GM23248 (cell line): ENCODE measurements around the gene TCF4. TPM values are rescaled to one million over a fixed set of nuclear protein-coding genes. Genes with fewer than 3 reads are reported as not detected.

Experiments
- DNase-seq: peaks from one replicate; pipeline ENCODE4 v3.0.0-alpha.2; 2015
- H2AFZ ChIP-seq: fragments of 200-600 bp; sonication (generic); 2 replicates; pipeline ENCODE4 v1.6.1; 2016; ENCODE audit warnings: antibody characterized with exemption
- H3F3A ChIP-seq: fragments of 200-600 bp; sonication (generic); 2 replicates; pipeline ENCODE4 v1.6.1; 2016; ENCODE audit warnings: mild to moderate bottlenecking, antibody characterized with exemption, mixed run types; ENCODE audit not compliant: insufficient read depth
- H3K27ac ChIP-seq: fragments of 200-600 bp; sonication (generic); 2 replicates; pipeline ENCODE4 v1.5.1; 2016; ENCODE audit warnings: mild to moderate bottlenecking
- H3K27me3 ChIP-seq: fragments of 200-600 bp; sonication (generic); replicated peaks from 2 replicates; pipeline ENCODE4 v1.6.1; 2016; ENCODE audit warnings: mild to moderate bottlenecking; ENCODE audit not compliant: insufficient read depth
- H3K36me3 ChIP-seq: fragments of 200-600 bp; sonication (generic); 2 replicates; pipeline ENCODE4 v1.6.1; 2016; ENCODE audit warnings: low read depth, mild to moderate bottlenecking
- H3K4me1 ChIP-seq: fragments of 200-600 bp; sonication (generic); 2 replicates; pipeline ENCODE4 v1.6.1; 2016; ENCODE audit warnings: mild to moderate bottlenecking; ENCODE audit not compliant: insufficient read depth
- H3K4me2 ChIP-seq: fragments of 200-600 bp; sonication (generic); one replicate; pipeline ENCODE4 v1.6.1; 2016; ENCODE audit warnings: mild to moderate bottlenecking; ENCODE audit not compliant: unreplicated experiment
- H3K4me3 ChIP-seq: fragments of 200-600 bp; sonication (generic); 2 replicates; pipeline ENCODE4 v1.5.1; 2016; ENCODE audit warnings: mild to moderate bottlenecking
- H3K79me2 ChIP-seq: fragments of 200-600 bp; sonication (generic); 2 replicates; pipeline ENCODE4 v1.6.1; 2016; ENCODE audit warnings: mild to moderate bottlenecking; ENCODE audit not compliant: insufficient read depth
- H3K9ac ChIP-seq: fragments of 200-600 bp; sonication (generic); 2 replicates; pipeline ENCODE4 v1.6.1; 2016; ENCODE audit warnings: mild to moderate bottlenecking
- H3K9me2 ChIP-seq: fragments of 200-600 bp; sonication (generic); 2 replicates; pipeline ENCODE4 v1.6.1; 2016; ENCODE audit warnings: mixed run types, mild to moderate bottlenecking, moderate library complexity; ENCODE audit not compliant: insufficient read depth
- H3K9me3 ChIP-seq: fragments of 200-600 bp; sonication (generic); one replicate; pipeline ENCODE4 v1.6.1; 2017; ENCODE audit warnings: low read depth
- H4K20me1 ChIP-seq: fragments of 200-600 bp; sonication (generic); 2 replicates; pipeline ENCODE4 v1.6.0; 2016; ENCODE audit not compliant: insufficient read depth
- EZH2 ChIP-seq: fragments of 200-600 bp; sonication (generic); IDR thresholded peaks from 2 replicates; pipeline ENCODE4 v1.6.1; 2018; ENCODE audit warnings: antibody characterized with exemption, mild to moderate bottlenecking; ENCODE audit not compliant: insufficient read depth, poor library complexity, severe bottlenecking
- EZH2phosphoT487 ChIP-seq: fragments of 200-600 bp; sonication (generic); IDR thresholded peaks from 2 replicates; pipeline ENCODE4 v1.6.1; 2018; ENCODE audit warnings: antibody characterized with exemption, moderate library complexity, mild to moderate bottlenecking, low read depth; ENCODE audit not compliant: insufficient read depth
- WGBS, 2 experiments: methylation state at CpG; one replicate each; pipeline ENCODE4 v1.1.6; 2015 to 2017; ENCODE audit warnings: low lambda C conversion rate in 2 of 2, low coverage in 1 of 2; ENCODE audit errors: missing lambda C conversion rate in 2 of 2; 5-methylcytosine and 5-hydroxymethylcytosine counted together
- in situ Hi-C: fragments of 300-500 bp; cut with MboI; formaldehyde crosslinking; loops from 2 replicates; pipeline ENCODE4 v1.15.0; 2020
- polyA plus RNA-seq: library from polyadenylated mRNA; unstranded; fragments of >200 nt; fragmentation: Nextera tagmentation; extraction: Ambion mirVana; gene quantifications from 2 replicates; pipeline ENCODE4 v1.2.1, GENCODE V29; 2016
- total RNA-seq: library from RNA; depleted of rRNA; stranded (reverse); fragments of >200 nt; shearing (Covaris generic); gene quantifications from 2 replicates; pipeline ENCODE4 v1.2.3, GENCODE V29; 2014

TCF4 gene
- total and polyA plus RNA-seq, 2 experiments from 2014 or later, result 54.5 to 59.3 TPM

DNA sequence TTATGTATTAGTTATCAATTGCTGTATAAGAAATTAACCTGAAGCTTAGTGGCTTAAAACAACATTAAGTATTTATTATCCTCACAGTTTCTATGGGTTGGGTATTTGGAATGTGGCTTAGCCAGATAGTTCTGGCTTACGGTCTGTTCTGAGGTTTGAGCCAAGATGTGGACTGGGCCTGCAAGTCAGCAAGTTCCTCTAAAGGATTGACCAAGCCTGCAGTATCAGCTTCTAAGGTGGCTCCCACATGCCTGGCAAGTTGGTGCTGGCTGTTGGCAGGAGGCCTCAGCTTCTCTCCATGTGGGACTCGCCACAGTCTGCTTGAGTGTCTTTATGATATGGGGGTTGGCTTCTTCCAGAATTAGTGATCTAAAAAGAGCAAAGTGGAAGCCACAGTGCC is 45.0 kb upstream of the TCF4 start:
- DNase-seq, result peak; percentile 5
- H3K79me2 ChIP-seq, result no peaks in the 10 kb centered on the region
- no peak overlapping the region for H3K4me2 ChIP-seq
- in situ Hi-C loops, result no loop called here
- H3K36me3 ChIP-seq, result no peaks in the 10 kb centered on the region
- no peak overlapping the region for H2AFZ ChIP-seq
- no peaks in the 10 kb centered on the region for H3K27me3 ChIP-seq
- no peak overlapping the region for H3K4me3 ChIP-seq
- H3K9ac ChIP-seq, result no peak overlapping the region
- no peaks in the 10 kb centered on the region for H4K20me1 ChIP-seq
- peaks cover 16% of the 10 kb centered on the region for H3K4me1 ChIP-seq
- WGBS, 2 experiments, result 83 to 86% methylated on average over 2 of the region's 2 CpGs
- H3K27ac ChIP-seq, result no peak overlapping the region
- H3F3A ChIP-seq, result peaks cover 9% of the 10 kb centered on the region
- no peaks in the 10 kb centered on the region for H3K9me3 ChIP-seq
- TF ChIP-seq EZH2phosphoT487, result no peak
- TF ChIP-seq EZH2, result no peak
- H3K9me2 ChIP-seq, result no peaks in the 10 kb centered on the region

- Histone ChIP-seq H3K27ac (no peak overlapping the region), H3K9me2 (no peaks in the 10 kb centered on the region), H3K4me1 (peaks cover 4% of the 10 kb centered on the region), H3K4me2 (no peak overlapping the region), H3K4me3 (no peak overlapping the region), H3F3A (no peaks in the 10 kb centered on the region), H4K20me1 (no peaks in the 10 kb centered on the region), H3K9ac (no peak overlapping the region), H3K9me3 (no peaks in the 10 kb centered on the region), H3K27me3 (no peaks in the 10 kb centered on the region), H3K79me2 (no peaks in the 10 kb centered on the region), H2AFZ (no peak overlapping the region), H3K36me3 (no peaks in the 10 kb centered on the region)
- DNase-seq, result no peak
- in situ Hi-C loops, result no loop called here
- TF ChIP-seq EZH2phosphoT487, result no peak
- no peak for TF ChIP-seq EZH2
- WGBS, 2 experiments, result 85 to 87% methylated on average over 1 of the region's 1 CpG
These were observed 41.1 kb upstream of the TCF4 start for GRCh38 chr18:55629133-55629532.

DNA sequence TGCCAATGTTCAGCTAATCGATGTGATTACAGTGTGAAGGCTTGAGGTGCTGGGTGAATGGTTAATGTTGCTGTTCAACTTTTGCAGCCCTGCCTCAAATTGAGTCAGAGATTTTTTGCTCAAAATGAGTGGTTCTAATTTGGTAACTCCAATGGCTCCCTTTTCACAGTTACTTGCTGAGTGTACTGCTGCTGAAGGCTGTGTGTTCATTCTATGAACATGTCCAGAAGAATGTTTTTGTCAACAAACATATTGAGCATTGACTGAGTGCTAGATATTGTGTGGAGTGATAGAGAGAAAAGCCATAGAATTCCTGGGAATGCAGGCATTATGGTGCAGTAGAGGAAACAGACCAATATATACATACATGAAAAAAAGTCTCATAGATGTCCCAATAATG is 39.0 kb upstream of the TCF4 start:
- no peaks in the 10 kb centered on the region for H3K9me3 ChIP-seq
- no peaks in the 10 kb centered on the region for H3K79me2 ChIP-seq
- no peaks in the 10 kb centered on the region for H3K4me1 ChIP-seq
- in situ Hi-C loops, result no loop called here
- TF ChIP-seq EZH2phosphoT487 (no peak), EZH2 (no peak)
- H3K36me3 ChIP-seq, result no peaks in the 10 kb centered on the region
- H3K9me2 ChIP-seq, result no peaks in the 10 kb centered on the region
- no peak overlapping the region for H3K27ac ChIP-seq
- H3K4me2 ChIP-seq, result no peak overlapping the region
- H3F3A ChIP-seq, result no peaks in the 10 kb centered on the region
- H2AFZ ChIP-seq, result no peak overlapping the region
- WGBS, 2 experiments, result 89 to 90% methylated on average over 1 of the region's 1 CpG
- peak; percentile 13 for DNase-seq
- H4K20me1 ChIP-seq, result no peaks in the 10 kb centered on the region
- H3K4me3 ChIP-seq, result no peak overlapping the region
- H3K27me3 ChIP-seq, result no peaks in the 10 kb centered on the region
- H3K9ac ChIP-seq, result no peak overlapping the region

DNA sequence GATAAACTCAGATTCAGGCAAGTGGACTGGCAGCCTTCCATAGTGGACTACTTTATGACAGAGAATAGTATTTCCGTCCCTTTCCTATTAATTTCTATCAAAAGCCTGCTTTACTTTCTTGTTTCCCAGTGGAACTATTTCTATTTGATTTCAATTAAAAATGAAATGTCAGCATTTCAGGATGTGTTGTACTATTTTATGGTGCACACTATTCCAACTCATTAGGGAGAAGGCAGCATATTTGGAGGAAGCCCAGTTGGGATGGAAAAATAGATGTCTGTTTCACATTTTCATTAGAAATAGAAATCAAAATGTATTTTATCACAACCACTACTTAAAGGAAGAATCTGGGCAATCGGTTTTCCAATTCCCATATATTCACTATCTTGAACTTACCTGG is 37.9 kb upstream of the TCF4 start:
- Histone ChIP-seq H3K9me3 (no peaks in the 10 kb centered on the region), H3K4me1 (no peaks in the 10 kb centered on the region), H3K27me3 (no peaks in the 10 kb centered on the region), H3K79me2 (no peaks in the 10 kb centered on the region), H2AFZ (no peak overlapping the region), H3K27ac (no peak overlapping the region), H3F3A (no peaks in the 10 kb centered on the region), H3K4me2 (no peak overlapping the region), H3K9ac (no peak overlapping the region), H3K4me3 (no peak overlapping the region), H4K20me1 (no peaks in the 10 kb centered on the region), H3K9me2 (no peaks in the 10 kb centered on the region), H3K36me3 (no peaks in the 10 kb centered on the region)
- WGBS, 2 experiments, result 33 to 39% methylated on average over 2 of the region's 2 CpGs
- in situ Hi-C loops, result no loop called here
- DNase-seq, result no peak
- no peak for TF ChIP-seq EZH2phosphoT487
- no peak for TF ChIP-seq EZH2

DNA sequence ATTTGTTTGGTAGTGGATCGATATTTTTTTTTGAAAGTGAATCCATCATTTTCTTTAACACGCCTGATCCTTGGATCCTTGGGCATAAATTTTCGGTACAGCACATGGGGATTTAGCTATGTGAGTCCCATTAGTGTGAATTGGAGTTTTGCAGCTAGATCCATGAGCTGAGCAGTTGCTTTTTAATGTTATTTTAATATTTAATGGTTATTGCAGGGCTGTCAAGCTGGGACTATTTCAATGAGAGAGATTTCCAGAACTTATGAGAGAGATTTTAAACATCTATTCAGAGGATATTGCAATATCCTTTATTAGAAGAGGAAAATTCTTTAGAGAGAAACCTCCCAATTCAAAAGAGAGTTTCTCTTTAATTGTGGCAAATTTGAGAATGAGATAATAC is 35.6 kb upstream of the TCF4 start:
- Histone ChIP-seq H3K9me3 (no peaks in the 10 kb centered on the region), H3K9ac (no peak overlapping the region), H3K4me3 (no peak overlapping the region), H3K4me2 (no peak overlapping the region), H3K9me2 (0 out of 2 replicates have a peak, but pooled peaks cover 2% of the 10 kb centered on the region), H3F3A (no peaks in the 10 kb centered on the region), H3K27me3 (no peaks in the 10 kb centered on the region), H2AFZ (no peak overlapping the region), H4K20me1 (no peaks in the 10 kb centered on the region), H3K4me1 (no peaks in the 10 kb centered on the region), H3K79me2 (no peaks in the 10 kb centered on the region), H3K36me3 (no peaks in the 10 kb centered on the region), H3K27ac (no peak overlapping the region)
- TF ChIP-seq EZH2phosphoT487, result no peak
- no peak for TF ChIP-seq EZH2
- in situ Hi-C loops, result no loop called here
- no peak for DNase-seq
- 91 to 95% methylated on average over 3 of the region's 3 CpGs for WGBS, 2 experiments
